Measurements from ENCODE around the gene CHRM1.

DNA sequence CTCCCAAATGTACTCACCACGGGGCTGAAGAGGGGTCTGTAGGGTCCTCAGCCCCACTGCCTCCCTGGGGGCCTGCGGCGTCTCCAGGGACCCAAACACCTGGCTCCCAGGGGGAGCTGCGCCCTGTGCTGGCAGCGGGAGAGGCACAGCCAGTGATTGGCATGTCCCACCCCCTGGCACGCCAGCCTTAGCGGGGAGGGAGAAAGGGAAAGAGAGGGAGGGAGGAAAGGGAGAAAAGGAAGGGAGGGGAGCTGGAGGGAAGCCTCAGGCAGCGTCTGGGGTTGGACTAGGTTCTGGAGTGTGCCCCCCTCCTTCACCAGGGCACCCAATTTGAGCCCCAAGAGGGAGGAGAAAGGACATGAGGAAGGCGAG, at the start of gene CHRM1:
- TF ChIP-seq POLR2AphosphoS5 (IDR thresholded peaks at IDR 0.05), result no peak
- no peak for TF ChIP-seq POLR2A (IDR thresholded peaks at IDR 0.05)
- TF ChIP-seq, protein P1, sequence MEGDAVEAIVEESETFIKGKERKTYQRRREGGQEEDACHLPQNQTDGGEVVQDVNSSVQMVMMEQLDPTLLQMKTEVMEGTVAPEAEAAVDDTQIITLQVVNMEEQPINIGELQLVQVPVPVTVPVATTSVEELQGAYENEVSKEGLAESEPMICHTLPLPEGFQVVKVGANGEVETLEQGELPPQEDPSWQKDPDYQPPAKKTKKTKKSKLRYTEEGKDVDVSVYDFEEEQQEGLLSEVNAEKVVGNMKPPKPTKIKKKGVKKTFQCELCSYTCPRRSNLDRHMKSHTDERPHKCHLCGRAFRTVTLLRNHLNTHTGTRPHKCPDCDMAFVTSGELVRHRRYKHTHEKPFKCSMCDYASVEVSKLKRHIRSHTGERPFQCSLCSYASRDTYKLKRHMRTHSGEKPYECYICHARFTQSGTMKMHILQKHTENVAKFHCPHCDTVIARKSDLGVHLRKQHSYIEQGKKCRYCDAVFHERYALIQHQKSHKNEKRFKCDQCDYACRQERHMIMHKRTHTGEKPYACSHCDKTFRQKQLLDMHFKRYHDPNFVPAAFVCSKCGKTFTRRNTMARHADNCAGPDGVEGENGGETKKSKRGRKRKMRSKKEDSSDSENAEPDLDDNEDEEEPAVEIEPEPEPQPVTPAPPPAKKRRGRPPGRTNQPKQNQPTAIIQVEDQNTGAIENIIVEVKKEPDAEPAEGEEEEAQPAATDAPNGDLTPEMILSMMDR (IDR thresholded peaks at IDR 0.05), result no peak
